Epithelial cell of esophagus (primary cell): Measurements from ENCODE around the gene XG.
A peak's percentile ranks its signal among the peaks of the same experiment; 100 is the strongest.

ENCODE experiments used
- DNase-seq: peaks from one replicate; pipeline ENCODE4 v3.0.0; 2010; ENCODE audit warnings: low read depth
- H3K4me3 ChIP-seq: 2 replicates; pipeline ENCODE4 v1.5.1; 2011; ENCODE audit warnings: mild to moderate bottlenecking, low read length, control low read depth
- CTCF ChIP-seq: IDR thresholded peaks from 2 replicates; pipeline ENCODE4 v1.5.1; 2011; ENCODE audit warnings: low read depth, mild to moderate bottlenecking, low read length, control low read depth, inconsistent platforms; ENCODE audit not compliant: insufficient read depth; ENCODE audit errors: missing control alignments

XG gene

GRCh38 chrX:2751874-2752300, at the start of gene XG:
Gene XG (plus strand): TSS chrX:2752040. CDS start chrX:2752275, 235 bp downstream.
- H3K4me3 ChIP-seq: peak within 1 kb of the TSS; percentile 26
- peak; percentile 75 for DNase-seq

- no peak overlapping the region for H3K4me3 ChIP-seq
- TF ChIP-seq CTCF: peak; percentile 74
- DNase-seq: peak; percentile 74
These were observed 47.9 kb upstream of the XG start for GRCh38 chrX:2703991-2704369.

GRCh38 chrX:2705046-2705832, 46.6 kb upstream of the XG start:
- TF ChIP-seq CTCF: no peak
- DNase-seq: no peak
- H3K4me3 ChIP-seq: no peak overlapping the region

GRCh38 chrX:2707334-2707760, 44.5 kb upstream of the XG start:
- peak; percentile 99 for DNase-seq
- H3K4me3 ChIP-seq: no peak overlapping the region
- TF ChIP-seq CTCF: peak; percentile 3

GRCh38 chrX:2708021-2708420, 43.8 kb upstream of the XG start:
- TF ChIP-seq CTCF: peak; percentile 19
- peak; percentile 80 for DNase-seq
- H3K4me3 ChIP-seq: no peak overlapping the region

- DNase-seq: no peak
- no peak for TF ChIP-seq CTCF
These were observed 43.1 kb upstream of the XG start for GRCh38 chrX:2708592-2709188.

GRCh38 chrX:2709556-2709955, 42.3 kb upstream of the XG start:
- H3K4me3 ChIP-seq: peak overlapping the region; percentile 40
- DNase-seq: no peak
- no peak for TF ChIP-seq CTCF

More at GRCh38 chrX:2708592-2709188, 43.1 kb upstream of the XG start:
- H3K4me3 ChIP-seq: no peak overlapping the region
